HepG2 (cell line): Measurements from ENCODE around the gene ENHO. TPM values are rescaled to one million over a fixed set of nuclear protein-coding genes. Genes with fewer than 3 reads are reported as not detected.

Experiments
- ATAC-seq: fragments of 200-7000 bp; cut with Tn5 transposase; 3 replicates; pipeline ENCODE4 v1.9.1; 2020; ENCODE audit warnings: mild to moderate bottlenecking, moderate library complexity
- BruUV-seq: library from RNA; stranded (reverse); fragments of 400-500 nt; replicated peaks from 2 replicates; lab custom pipeline; 2021; lab: Mats Ljungman, UMichigan
- CTCF ChIA-PET: fragments of 300-600 bp; formaldehyde crosslinking; extraction: SDS; loops from one replicate; lab custom pipeline; 2021; ENCODE audit warnings: low total read pairs, inconsistent platforms, low intra/inter-chr PET ratio; lab: Yijun Ruan, JAX
- POLR2A ChIA-PET: fragments of 350-600 bp; sonication (Branson Sonifier 250); formaldehyde crosslinking; loops from one replicate; lab custom pipeline; 2020; ENCODE audit warnings: antibody characterized with exemption, inconsistent platforms; lab: Yijun Ruan, JAX
- DNase-seq: peaks from one replicate; pipeline ENCODE4 v3.0.0-alpha.2; 2015; ENCODE audit warnings: low spot score
- FAIRE-seq: peaks from 3 replicates; lab custom pipeline; 2011; peaks lifted over from hg19 to GRCh38; lab: Jason Lieb, UNC
- H2AFZ ChIP-seq: one replicate; pipeline ENCODE4 v1.6.1; 2011; ENCODE audit warnings: low read length, inconsistent platforms
- H3K27ac ChIP-seq: fragments of 300-600 bp; 3 replicates; pipeline ENCODE4 v1.8.0; 2011; ENCODE audit warnings: mixed run types, mild to moderate bottlenecking, mixed read lengths, low read length, inconsistent platforms; ENCODE audit not compliant: insufficient read depth; ENCODE audit errors: extremely low read length
- H3K27me3 ChIP-seq, 2 experiments: fragments of 200-600 bp in 1 of 2; 2 replicates in 1 of 2; 3 replicates in 1 of 2; pipeline versions ENCODE4 v1.6.0 to v1.8.0; 2011; ENCODE audit warnings: low read length in 2 of 2, mild to moderate bottlenecking in 2 of 2, moderate library complexity in 2 of 2, inconsistent platforms in 1 of 2; ENCODE audit not compliant: insufficient read depth in 2 of 2, control insufficient read depth in 1 of 2
- H3K36me3 ChIP-seq, 2 experiments: fragments of 200-600 bp in 1 of 2; replicated peaks in 1 of 2; 2 replicates in 1 of 2; 3 replicates in 1 of 2; pipeline versions ENCODE4 v1.5.1 to v1.8.0; 2011; ENCODE audit warnings: low read length in 2 of 2, inconsistent platforms in 1 of 2; ENCODE audit not compliant: insufficient read depth in 2 of 2, control insufficient read depth in 1 of 2
- H3K4me1 ChIP-seq: 2 replicates; pipeline ENCODE4 v1.5.1; 2012; ENCODE audit warnings: low read length, inconsistent platforms; ENCODE audit not compliant: insufficient read depth
- H3K4me2 ChIP-seq: 2 replicates; pipeline ENCODE4 v1.6.0; 2011; ENCODE audit warnings: low read depth, low read length, inconsistent platforms
- H3K4me3 ChIP-seq, 3 experiments: fragments of 200-600 bp in 1 of 3; sonication (generic), shearing (Covaris generic) in 1 of 3; replicated peaks in 1 of 3; 2 replicates each; pipeline ENCODE4 v1.5.1; 2011 to 2016; ENCODE audit warnings: low read length in 3 of 3, inconsistent platforms in 2 of 3, low read depth in 2 of 3, mild to moderate bottlenecking in 2 of 3, control low read depth in 1 of 3, mixed read lengths in 1 of 3; ENCODE audit not compliant: insufficient read depth in 1 of 3
- H3K79me2 ChIP-seq: one replicate; pipeline ENCODE4 v1.6.1; 2011; ENCODE audit warnings: low read length, inconsistent platforms; ENCODE audit not compliant: insufficient read depth
- H3K9ac ChIP-seq: 2 replicates; pipeline ENCODE4 v1.6.0; 2011; ENCODE audit warnings: mild to moderate bottlenecking, low read depth, low read length, inconsistent platforms; ENCODE audit not compliant: insufficient read depth
- H3K9me3 ChIP-seq: 2 replicates; pipeline ENCODE4 v1.5.1; 2012; ENCODE audit warnings: mild to moderate bottlenecking, low read length
- H4K20me1 ChIP-seq: 2 replicates; pipeline ENCODE4 v1.6.0; 2011; ENCODE audit warnings: inconsistent platforms, mild to moderate bottlenecking, low read length, moderate library complexity; ENCODE audit not compliant: insufficient read depth
- CREM ChIP-seq, 2 experiments: sonication (generic) in 1 of 2; formaldehyde crosslinking in 1 of 2; IDR thresholded peaks; 2 replicates each; pipeline versions ENCODE4 v1.4.0 to v1.6.1; 2016 to 2020; ENCODE audit warnings: antibody characterized with exemption in 1 of 2, mild to moderate bottlenecking in 1 of 2, missing genetic modification reagents in 1 of 2
- DRAP1 ChIP-seq: IDR thresholded peaks from 2 replicates; pipeline ENCODE4 v1.6.1; 2016; ENCODE audit warnings: missing genetic modification reagents, missing compliant biosample characterization
- FOXP1 ChIP-seq, 2 experiments: fragments of 450-650 bp in 1 of 2; IDR thresholded peaks; 2 replicates each; pipeline ENCODE4 v1.6.1; 2017 to 2018; ENCODE audit warnings: antibody characterized with exemption in 1 of 2
- MED8 ChIP-seq: sonication (generic); formaldehyde crosslinking; IDR thresholded peaks from 2 replicates; pipeline ENCODE4 v1.8.1; 2023; ENCODE audit warnings: mild to moderate bottlenecking, missing genetic modification reagents; ENCODE audit not compliant: insufficient replicate concordance
- MEF2D ChIP-seq: sonication (generic); formaldehyde crosslinking; IDR thresholded peaks from 2 replicates; pipeline ENCODE4 v1.5.1; 2020; ENCODE audit warnings: mild to moderate bottlenecking, missing genetic modification reagents
- MIXL1 ChIP-seq: IDR thresholded peaks from 2 replicates; pipeline ENCODE4 v1.6.1; 2016
- MTA3 ChIP-seq: sonication (generic); formaldehyde crosslinking; IDR thresholded peaks from 2 replicates; pipeline ENCODE4 v1.4.0; 2020; ENCODE audit warnings: missing genetic modification reagents
- PATZ1 ChIP-seq: sonication (generic); formaldehyde crosslinking; IDR thresholded peaks from 2 replicates; pipeline ENCODE4 v1.4.0; 2020; ENCODE audit warnings: missing genetic modification reagents
- RBAK ChIP-seq: sonication (generic); formaldehyde crosslinking; IDR thresholded peaks from 2 replicates; pipeline ENCODE4 v1.5.1; 2020; ENCODE audit warnings: mild to moderate bottlenecking, missing genetic modification reagents
- RFXANK ChIP-seq: IDR thresholded peaks from 2 replicates; pipeline ENCODE4 v1.6.1; 2016
- STAG1 ChIP-seq: sonication (generic); formaldehyde crosslinking; IDR thresholded peaks from 2 replicates; pipeline ENCODE4 v1.4.0; 2020; ENCODE audit warnings: missing genetic modification reagents
- TRIM22 ChIP-seq: fragments of 450-650 bp; IDR thresholded peaks from 2 replicates; pipeline ENCODE4 v1.6.1; 2017
- ZBTB2 ChIP-seq: sonication (generic); formaldehyde crosslinking; IDR thresholded peaks from 2 replicates; pipeline ENCODE4 v1.8.0; 2022; ENCODE audit warnings: low read depth, missing genetic modification reagents
- ZNF264 ChIP-seq: sonication (generic); formaldehyde crosslinking; IDR thresholded peaks from 2 replicates; pipeline ENCODE4 v1.4.0; 2020; ENCODE audit warnings: missing genetic modification reagents
- ZNF572 ChIP-seq: sonication (generic); formaldehyde crosslinking; IDR thresholded peaks from 2 replicates; pipeline ENCODE4 v1.5.1; 2020; ENCODE audit warnings: mild to moderate bottlenecking, missing genetic modification reagents
- WGBS: methylation state at CpG from one replicate; pipeline ENCODE4 v1.1.6; 2017; ENCODE audit warnings: low lambda C conversion rate; 5-methylcytosine and 5-hydroxymethylcytosine counted together
- in situ Hi-C: cut with HindIII; loops from 2 replicates; pipeline ENCODE4 v1.10.0; 2017; ENCODE audit warnings: low pct_unique_long_range_greater_than_20kb; ENCODE audit not compliant: extremely low pct_ligation_motif_present
- intact Hi-C: fragments of 100-400 bp; cut with micrococcal nuclease; formaldehyde crosslinking; loops from one replicate; pipeline ENCODE4 v1.10.0; 2022; ENCODE audit not compliant: unreplicated experiment
- polyA plus RNA-seq, 8 experiments: library from polyadenylated mRNA; depleted of rRNA in 3 of 8; stranded (reverse) in 7 of 8; unstranded in 1 of 8; fragments of >200 nt; fragmentation: Illumina TruSeq in 4 of 8; extraction: Trizol in 4 of 8; gene quantifications; 2 replicates each; pipeline versions ENCODE4 v1.2.1 to v1.2.3, GENCODE V29; 2011 to 2016; ENCODE audit warnings: low read depth in 4 of 8, missing spikeins in 1 of 8, mixed read lengths in 1 of 8; ENCODE audit not compliant: insufficient read depth in 1 of 8
- total RNA-seq, 5 experiments: library from RNA; depleted of rRNA; stranded (reverse); fragments of >200 nt; fragmentation: Illumina TruSeq; extraction: Trizol; gene quantifications; 2 replicates each; pipeline ENCODE4 v1.2.3, GENCODE V29; 2016; ENCODE audit warnings: low read depth in 1 of 5

The ENHO gene
- total and polyA plus RNA-seq, 2 of the 13 experiments (the other 11 are each of a cell fraction or from before 2014, with no cell fraction given) = 0.08 to 0.60 TPM

- H3K27ac ChIP-seq = no peak overlapping the region
- peaks cover 17% of the 10 kb centered on the region for H3K4me1 ChIP-seq
- no peak overlapping the region for H3K9ac ChIP-seq
- TF ChIP-seq MED8 (CRISPR knock-in tag) (no peak), RBAK (CRISPR knock-in tag) (no peak), MIXL1 (CRISPR knock-in tag) (no peak), ZBTB2 (CRISPR knock-in tag) (no peak), ZNF264 (CRISPR knock-in tag) (no peak), MEF2D (CRISPR knock-in tag) (no peak), STAG1 (CRISPR knock-in tag) (no peak)
- H3K79me2 ChIP-seq = no peaks in the 10 kb centered on the region
- no peak for FAIRE-seq
- H3K4me2 ChIP-seq = no peak overlapping the region
- no peak overlapping the region for H2AFZ ChIP-seq
- H3K27me3 ChIP-seq = peaks cover 7 to 31% of the 10 kb centered on the region in 2 experiments; a peak in 3 of 5 replicates
- no peaks in the 10 kb centered on the region for H3K9me3 ChIP-seq
- no TSS peak for BruUV-seq
- no peak for DNase-seq
- no peak for ATAC-seq
- no peaks in the 10 kb centered on the region for H3K36me3 ChIP-seq
- 24% methylated on average over 5 of the region's 7 CpGs for WGBS
- no peak overlapping the region for H3K4me3 ChIP-seq
- no peaks in the 10 kb centered on the region for H4K20me1 ChIP-seq
- intact Hi-C loops (no loop called here), in situ Hi-C loops (no loop called here)
- ChIA-PET CTCF (interaction anchor here (1.7 kb wide), 1 partner anchor 30 kb away, joined by 3 read pairs; no protein-coding TSS in a partner anchor), POLR2A (no interaction called here)
These were observed 5.6 kb downstream of the ENHO start for GRCh38 chr9:34517185-34517584.

GRCh38 chr9:34515959-34516358 lies 6.8 kb downstream of the ENHO start:
- H3K27ac ChIP-seq = no peak overlapping the region
- no peak for FAIRE-seq
- no peak overlapping the region for H3K4me2 ChIP-seq
- BruUV-seq = no TSS peak
- no peaks in the 10 kb centered on the region for H3K9me3 ChIP-seq
- no peak overlapping the region for H3K9ac ChIP-seq
- no peaks in the 10 kb centered on the region for H3K36me3 ChIP-seq
- in situ Hi-C loops (no loop called here), intact Hi-C loops (no loop called here)
- 72% methylated on average over 3 of the region's 3 CpGs for WGBS
- H3K4me3 ChIP-seq = no peak overlapping the region
- no peak for ATAC-seq
- DNase-seq = no peak
- ChIA-PET POLR2A (no interaction called here), CTCF (no interaction called here)
- H3K27me3 ChIP-seq = peaks cover 4 to 23% of the 10 kb centered on the region in 2 experiments; a peak in 3 of 5 replicates
- H3K4me1 ChIP-seq = peaks cover 16% of the 10 kb centered on the region
- H2AFZ ChIP-seq = no peak overlapping the region
- H3K79me2 ChIP-seq = no peaks in the 10 kb centered on the region
- H4K20me1 ChIP-seq = no peaks in the 10 kb centered on the region
- TF ChIP-seq ZNF572 (CRISPR knock-in tag) (no peak), PATZ1 (no peak), RFXANK (CRISPR knock-in tag) (no peak), DRAP1 (no peak), TRIM22 (no peak), CREM (IDR thresholded peaks at IDR 0.05) (no peak), CREM (CRISPR knock-in tag; IDR thresholded peaks at IDR 0.05) (no peak), MTA3 (CRISPR knock-in tag) (no peak), FOXP1 (IDR thresholded peaks at IDR 0.05) (no peak), FOXP1 (CRISPR knock-in tag; IDR thresholded peaks at IDR 0.05) (no peak)
